T-helper 1 cell (primary cell): ENCODE results near the gene SLC6A13.
"Not testable (repeated sequence)": the region's sequence is repeated elsewhere in the genome, so short reads cannot be mapped to it uniquely, and the experiment has no call there.

Experiments
- DNase-seq, 5 donors: peaks; one replicate each; pipeline ENCODE4 v3.0.0-alpha.2; 2012 to 2020
- total RNA-seq, 4 donors: gene quantifications; one replicate each; lab custom pipeline; 2026; lab: John Stamatoyannopoulos, UW

The SLC6A13 gene
- total RNA-seq: 0 to 0.15 (median 0.06) reads per million in 4 donors

DNA sequence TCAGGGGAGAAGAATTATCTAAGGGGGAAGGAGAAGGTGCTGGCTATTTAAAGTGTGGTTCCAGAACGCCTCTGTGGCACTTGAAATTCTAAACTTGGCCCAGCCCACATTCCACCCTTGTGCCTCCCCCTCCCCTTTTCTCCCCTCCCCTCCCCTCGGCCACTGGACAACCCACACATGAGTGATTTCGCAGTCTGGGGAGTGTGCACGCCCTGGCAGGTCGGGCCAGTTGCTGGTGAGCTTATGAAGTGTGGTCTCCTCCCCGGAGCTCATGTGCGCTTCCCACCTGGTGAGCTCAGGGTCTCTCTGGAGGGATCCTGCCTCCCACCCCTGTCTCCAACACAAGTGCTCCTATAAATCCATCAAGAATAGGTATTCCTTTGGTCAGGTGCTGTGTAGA is at the start of gene SLC6A13:
Gene SLC6A13, minus strand, starts transcription at position 20 of the 400 bp plus-strand sequence. CDS start 2,784 bp downstream, outside the sequence.
- DNase-seq: no peak

DNA sequence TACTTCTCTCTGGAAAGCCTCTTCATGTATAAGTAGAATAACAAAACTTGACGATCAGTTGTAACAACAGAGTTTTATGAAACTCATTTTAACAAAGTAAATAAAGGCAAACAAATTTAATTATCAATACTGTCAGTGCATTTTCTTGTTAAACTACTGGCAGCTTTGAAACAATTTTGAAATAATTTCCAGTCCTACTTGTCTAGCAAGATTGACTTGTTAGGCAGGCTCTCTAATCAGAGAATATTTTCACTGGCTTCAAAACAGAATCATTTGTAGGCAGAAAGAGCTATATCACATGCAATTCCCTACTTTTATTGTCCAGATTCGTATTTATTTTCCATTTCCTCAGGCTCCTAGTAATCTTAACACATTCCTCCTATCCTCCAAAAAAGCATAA is 45.9 kb upstream of the SLC6A13 start:
- DNase-seq: no peak

DNA sequence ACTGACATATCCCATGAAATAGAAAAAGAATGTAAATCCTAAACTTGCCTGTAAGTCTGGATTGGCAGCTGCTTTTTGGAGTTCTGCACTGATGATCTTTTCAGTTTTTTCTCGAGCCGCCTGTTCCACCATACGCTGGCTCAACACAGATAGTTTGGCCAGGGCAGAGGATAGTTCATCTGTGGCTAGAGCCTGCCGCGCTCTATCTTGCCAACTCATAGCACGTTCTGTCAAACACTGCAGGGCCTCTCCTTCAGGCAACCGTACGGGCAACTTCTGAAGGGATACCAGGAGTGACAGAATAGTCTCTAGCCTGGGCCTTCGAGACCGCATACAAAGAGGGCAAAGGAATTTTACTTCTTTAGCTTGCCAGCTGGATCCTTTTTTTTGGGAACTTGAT is 44.8 kb upstream of the SLC6A13 start:
- DNase-seq: no peak

DNA sequence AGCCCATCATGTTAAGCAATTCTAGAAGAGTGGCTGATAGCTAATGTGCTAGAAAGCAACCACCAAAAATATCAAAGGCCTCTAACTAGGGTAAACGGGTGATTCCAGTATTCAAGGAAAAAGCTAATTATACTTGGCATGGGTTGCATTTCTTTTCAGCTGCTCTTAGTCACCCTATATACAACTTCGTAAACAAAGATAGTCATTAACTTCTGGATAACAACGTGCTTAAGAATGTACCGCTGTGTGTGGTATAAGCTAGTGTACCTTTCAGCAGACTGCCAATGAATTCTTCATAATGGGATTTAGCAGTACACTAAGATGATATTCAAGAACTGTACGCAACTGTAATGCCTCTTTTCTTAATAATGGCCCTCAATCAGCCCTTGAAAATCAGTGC is 42.2 kb upstream of the SLC6A13 start:
- no peak for DNase-seq

DNA sequence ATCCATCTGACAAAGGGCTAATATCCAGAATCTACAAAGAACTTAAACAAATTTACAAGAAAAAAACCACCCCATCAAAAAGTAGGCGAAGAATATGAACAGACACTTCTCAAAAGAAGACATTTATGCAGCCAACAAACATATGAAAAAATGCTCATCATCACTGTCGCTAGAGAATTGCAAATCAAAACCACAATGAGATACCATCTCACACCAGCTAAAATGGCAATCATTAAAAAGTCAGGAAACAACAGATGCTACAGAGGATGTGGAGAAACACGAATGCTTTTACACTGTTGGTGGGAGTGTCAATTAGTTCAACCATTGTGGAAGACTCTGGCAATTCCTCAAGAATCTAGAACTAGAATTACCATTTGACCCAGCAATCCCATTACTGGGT is 40.1 kb upstream of the SLC6A13 start:
- not testable (repeated sequence) for DNase-seq

DNA sequence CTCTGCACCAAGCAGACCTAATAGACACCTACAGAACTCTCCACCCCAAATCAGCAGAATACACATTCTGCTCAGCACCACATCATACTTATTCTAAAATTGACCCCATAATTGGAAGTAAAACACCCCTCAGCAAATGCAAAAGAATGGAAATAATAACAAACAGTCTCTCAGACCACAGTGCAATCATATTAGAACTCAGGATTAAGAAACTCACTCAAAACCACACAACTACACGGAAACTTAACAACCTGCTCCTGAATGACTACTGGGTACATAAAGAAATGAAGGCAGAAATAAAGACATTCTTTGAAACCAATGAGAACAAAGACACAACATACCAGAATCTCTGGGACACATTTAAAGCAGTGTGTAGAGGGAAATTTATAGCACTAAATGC is 37.5 kb upstream of the SLC6A13 start:
- DNase-seq: not testable (repeated sequence)

DNA sequence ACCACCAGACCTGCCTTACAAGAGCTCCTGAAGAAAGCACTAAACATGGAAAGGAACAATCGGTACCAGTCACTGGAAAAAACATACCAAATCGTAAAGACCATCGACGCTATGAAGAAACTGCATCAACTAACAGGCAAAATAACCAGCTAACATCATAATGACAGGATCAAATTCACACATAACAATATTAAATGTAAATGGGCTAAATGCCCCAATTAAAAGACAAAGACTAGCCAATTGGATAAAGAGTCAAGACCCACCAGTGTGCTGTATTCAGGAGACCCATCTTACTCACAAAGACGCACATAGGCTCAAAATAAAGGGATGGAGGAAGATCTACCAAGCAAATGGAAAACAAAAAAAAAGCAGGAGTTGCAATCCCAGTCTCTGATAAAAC is 36.9 kb upstream of the SLC6A13 start:
- not testable (repeated sequence) for DNase-seq

DNA sequence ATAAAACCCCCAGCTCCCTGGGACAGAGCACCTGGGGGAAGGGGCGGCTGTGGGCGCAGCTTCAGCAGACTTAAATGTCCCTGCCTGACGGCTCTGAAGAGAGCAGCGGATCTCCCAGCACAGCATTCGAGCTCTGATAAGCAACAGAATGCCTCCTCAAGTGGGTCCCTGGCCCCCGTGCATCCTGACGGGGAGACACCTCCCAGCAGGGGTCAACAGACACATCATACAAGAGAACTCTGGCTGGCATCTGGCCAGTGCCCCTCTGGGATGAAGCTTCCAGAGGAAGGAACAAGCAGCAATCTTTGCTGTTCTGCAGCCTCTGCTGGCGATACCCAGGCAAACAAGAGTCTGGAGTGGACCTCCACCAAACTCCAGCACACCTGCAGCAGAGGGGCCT is 35.4 kb upstream of the SLC6A13 start:
- DNase-seq: not testable (repeated sequence)

DNA sequence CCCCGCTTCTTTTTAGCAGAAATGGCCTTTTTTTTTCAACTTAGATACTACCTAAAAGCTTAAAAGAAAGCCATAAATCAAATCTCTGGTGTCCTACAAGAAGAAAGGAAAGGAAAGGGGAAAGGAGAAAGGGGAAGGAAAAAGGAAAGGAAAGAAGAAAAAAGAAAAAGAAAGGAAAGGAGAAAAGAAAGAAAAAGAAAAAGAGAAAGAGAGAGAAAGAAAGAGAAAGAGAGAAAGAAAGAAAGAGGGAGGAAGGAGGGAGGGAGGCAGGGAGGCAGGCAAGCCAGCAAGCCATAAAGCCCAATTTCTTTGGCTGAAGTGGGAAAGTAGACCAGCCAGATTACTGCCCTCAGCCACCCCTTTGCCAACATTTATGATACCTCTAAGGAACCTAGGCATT is 32.5 kb upstream of the SLC6A13 start:
- no peak for DNase-seq

DNA sequence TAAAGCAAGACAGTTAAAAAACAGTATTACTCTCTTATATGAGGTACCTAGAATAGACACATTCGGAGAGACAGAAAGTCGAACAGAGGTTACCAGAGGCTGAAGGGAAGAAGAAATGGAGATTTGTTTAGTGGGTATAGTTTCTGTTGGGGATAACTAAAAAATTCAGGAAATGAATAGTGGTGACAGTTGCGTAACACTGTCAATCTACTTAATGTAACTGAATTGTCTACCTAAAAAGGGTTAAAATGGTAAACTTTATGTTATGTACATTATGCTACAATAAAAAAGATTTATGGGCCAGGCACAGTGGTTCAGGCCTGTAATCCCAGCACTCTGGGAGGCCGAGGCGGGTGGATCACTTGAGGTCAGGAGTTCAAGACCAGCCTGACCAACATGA is 30.6 kb upstream of the SLC6A13 start:
- DNase-seq: no peak

DNA sequence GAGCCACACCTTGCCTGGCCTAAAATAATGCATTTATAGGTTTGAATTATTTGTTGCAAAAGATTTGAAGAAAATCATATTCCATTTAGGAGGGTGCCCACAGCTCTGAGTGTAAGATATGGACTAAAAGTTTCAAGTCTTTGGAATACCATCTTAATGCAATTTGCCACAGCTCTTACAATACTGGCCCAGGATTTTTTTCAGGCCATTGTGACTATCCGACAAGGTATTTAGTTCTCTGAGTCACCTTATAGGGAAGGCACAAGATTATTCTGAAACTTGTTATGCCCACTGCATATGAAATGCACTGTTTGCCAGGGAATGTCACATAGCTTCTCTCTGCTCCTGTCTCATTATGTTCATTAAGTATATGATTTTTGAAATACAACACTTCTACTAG is 29.6 kb upstream of the SLC6A13 start:
- no peak for DNase-seq

DNA sequence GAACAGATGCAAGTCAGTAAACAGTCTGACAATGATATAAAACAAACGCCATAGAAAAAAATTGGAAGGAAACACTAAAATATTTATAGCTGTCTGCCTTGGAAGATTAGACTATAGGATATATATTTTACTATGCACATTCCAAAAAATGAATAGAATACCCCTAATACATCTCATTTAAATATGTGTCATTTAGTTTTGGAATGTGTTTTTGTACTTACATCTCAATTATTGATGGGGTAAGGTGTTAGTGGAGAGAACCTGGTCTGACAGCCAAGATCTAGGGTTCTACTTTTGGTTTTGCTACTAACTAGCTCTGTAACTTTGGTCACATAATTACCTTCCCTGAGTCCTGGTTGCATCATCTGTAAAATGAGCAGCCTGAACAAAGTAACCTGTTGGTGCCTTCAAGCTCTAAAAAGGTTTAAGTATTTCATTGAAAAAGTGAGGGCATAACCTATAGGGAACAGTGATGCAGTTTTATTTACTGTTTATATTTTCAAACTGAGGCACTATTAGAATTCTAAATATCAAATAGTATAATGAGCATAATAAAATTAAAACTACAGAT is 28.6 kb upstream of the SLC6A13 start:
- peak in 1 of 5 donors; percentile 27 for DNase-seq

DNA sequence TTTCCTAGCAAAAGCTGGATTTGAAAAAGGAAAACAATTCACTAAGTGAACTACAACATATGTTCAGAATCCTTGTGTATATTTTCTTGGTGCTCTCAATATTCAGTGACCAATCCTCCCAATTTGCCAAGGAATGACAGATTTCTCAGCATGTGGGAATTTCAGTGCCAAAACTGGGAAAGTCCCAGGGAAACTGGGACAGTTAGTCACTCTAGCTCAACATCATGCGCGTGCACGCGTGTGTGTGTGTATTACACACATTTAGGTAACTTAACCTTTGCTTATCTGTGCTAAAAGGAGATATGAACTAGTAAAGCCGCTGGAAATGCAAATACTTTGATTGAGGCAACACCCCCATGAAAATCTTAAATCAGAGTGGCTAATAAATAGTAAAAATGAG is 26.1 kb upstream of the SLC6A13 start:
- DNase-seq: no peak

DNA sequence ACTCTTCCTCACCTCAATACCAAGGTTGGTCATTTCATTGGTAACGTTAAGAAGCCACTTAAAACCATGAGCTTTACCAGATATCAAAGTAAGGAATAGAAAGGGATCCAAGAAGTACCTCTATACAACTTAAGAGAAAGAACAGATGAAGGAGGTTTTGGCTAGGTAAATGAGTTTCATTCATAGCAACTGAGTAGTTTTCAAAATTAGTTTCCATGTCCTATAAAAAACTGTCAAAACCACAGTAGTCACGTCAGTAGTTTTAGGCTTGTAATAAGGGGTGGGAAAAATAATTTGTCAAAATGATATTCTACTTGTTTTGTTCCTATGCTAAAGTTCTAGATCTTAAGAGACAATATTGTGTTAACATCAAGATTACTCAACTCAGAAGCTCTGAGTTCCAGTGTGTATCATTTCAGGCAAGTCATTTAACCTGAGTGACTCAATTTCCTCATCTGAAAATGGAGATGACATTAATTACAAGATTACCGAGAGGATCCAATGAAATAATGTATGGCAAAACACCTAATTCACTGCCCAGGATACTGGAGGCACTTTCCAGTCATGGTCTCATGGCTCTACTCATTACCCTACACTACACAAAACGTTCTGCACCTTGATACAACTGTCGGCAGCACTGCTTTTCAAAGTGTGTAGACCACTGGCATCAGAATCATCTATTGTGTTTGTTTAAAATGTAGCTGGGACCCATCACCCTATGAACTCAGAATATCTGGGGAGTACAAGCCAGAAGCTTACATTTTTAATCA is 24.1 kb upstream of the SLC6A13 start:
- DNase-seq: peak in 1 of 5 donors; percentile 56

DNA sequence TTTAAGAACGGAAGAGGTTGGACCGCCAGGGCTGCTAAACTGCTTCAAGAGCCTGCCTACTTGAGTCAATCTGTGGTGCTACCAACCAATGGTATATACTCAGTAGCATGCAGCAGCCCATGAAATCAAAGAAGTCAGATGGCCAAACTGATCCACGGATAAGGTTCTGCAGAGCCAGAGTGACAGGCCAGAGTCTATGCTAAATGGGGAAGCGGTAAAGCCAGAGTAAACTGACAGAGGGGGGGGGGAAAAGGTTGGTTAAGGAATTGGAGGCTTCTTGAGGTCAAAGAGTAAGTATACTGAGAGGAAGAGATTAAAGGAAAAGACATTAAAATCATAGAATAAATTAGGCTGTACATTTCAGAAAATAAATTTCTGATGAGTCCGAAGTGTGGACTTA is 15.4 kb upstream of the SLC6A13 start:
- DNase-seq: no peak

DNA sequence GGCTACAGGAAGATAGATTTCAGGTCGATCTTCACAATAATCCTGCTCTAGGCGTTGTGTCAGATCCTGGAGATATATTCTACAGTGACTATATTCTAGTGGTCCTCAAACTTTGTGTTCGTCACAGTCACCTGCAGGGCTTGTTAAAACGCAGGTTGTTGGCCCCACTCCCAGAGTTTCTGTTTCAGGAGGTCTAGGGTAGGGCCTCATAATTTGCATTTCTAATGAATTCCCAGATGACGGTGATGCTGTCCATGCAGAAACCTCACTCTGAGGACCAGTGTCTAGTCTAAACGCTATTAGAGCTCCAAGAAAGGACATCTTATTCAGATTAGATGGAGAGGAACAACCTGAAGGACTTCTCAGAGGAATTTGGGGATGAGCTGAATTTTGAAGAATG is 13.2 kb upstream of the SLC6A13 start:
- DNase-seq: no peak

DNA sequence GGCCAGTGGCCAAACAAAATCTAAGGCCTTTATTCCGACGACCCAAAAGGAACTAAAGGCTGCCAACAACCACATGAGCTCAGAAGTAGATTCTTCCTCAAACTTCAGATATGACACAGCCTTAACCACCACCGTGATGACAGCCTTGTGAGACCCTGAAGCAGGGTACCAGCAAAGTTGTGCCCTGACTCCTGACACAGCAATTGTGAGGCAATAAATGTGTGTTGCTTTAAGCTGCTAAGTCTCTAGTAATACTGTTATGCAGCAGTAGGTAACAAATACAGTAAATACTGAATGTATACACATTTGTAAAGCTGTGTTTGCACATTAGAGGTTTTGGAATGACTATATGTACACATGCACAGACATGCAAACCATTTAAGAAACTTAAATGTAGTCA is 10.7 kb upstream of the SLC6A13 start:
- DNase-seq: peak in 1 of 5 donors; percentile 38

DNA sequence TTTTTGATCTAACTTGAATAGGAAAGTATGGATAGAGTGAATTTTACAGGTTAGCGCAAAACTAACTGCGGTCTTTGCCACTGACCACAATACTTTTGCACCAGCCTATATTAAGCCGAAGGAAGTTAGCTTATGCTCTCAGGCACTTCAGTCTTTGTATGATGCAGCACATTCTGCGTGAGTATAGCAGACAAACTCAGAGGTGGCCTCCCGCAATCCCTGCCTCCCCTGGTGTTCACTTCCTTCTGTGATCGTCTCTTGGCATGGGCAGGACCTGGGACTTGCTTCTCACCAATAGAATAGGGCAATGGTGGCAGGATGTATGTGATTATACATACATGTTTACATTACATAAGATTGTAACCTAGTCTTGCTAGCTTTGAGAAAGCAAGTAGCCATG is 10.3 kb upstream of the SLC6A13 start:
- no peak for DNase-seq

DNA sequence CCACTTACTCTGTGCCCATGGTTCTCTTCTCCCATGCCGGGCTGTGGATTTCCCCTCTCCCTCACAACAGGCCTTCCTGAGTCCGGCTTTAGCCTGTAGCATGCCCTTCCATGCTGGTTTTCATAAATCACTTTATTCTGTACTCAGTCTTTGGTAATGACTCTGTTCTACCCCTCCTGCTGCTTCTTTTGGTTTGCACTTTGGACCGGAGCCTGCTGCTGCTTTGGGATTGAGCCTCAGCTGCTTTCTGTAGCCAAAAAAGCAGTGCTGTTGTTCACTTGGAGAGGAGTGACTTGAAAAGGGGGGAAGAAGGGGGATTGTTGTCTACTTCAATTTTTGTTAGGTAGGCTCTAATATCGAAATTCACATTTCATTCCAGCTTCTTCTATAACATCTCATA is 8.5 kb upstream of the SLC6A13 start:
- no peak for DNase-seq

DNA sequence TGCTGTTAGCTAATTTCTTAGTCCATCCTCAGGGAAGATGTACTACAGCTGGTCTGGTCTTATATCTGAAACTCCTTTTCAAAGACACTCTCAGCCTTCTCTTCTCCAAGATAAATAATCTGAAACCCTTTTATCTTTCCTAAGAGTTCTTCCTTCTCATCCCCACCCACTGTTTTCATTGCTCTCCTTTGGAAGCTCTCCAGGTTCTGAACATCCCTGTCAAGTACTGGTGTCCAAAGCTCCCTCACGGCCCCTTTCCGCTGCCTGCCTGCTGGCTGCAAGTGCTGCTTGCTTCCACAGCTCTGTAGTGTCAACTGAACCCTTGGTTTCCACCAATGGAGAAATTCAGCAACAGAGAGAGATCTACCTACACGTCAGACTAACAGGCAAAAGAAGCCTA is 6.6 kb upstream of the SLC6A13 start:
- DNase-seq: no peak

DNA sequence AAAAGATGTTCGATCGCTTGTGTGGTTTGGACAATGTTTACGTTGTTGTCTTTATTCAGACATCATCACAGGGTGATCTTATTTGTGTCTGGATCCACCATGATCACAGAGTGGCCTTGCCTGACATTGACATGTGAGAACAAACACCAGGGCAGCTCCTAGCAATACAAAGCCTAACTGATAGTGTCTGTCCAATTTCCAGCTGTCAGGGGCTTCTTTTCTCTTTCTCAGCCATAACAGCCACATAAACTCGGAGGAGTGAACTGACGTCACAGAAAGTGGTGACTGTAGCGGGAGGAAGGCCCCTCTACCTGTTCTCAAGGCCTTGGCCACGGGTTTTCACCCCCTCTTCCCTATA is 5.8 kb upstream of the SLC6A13 start:
- no peak for DNase-seq

DNA sequence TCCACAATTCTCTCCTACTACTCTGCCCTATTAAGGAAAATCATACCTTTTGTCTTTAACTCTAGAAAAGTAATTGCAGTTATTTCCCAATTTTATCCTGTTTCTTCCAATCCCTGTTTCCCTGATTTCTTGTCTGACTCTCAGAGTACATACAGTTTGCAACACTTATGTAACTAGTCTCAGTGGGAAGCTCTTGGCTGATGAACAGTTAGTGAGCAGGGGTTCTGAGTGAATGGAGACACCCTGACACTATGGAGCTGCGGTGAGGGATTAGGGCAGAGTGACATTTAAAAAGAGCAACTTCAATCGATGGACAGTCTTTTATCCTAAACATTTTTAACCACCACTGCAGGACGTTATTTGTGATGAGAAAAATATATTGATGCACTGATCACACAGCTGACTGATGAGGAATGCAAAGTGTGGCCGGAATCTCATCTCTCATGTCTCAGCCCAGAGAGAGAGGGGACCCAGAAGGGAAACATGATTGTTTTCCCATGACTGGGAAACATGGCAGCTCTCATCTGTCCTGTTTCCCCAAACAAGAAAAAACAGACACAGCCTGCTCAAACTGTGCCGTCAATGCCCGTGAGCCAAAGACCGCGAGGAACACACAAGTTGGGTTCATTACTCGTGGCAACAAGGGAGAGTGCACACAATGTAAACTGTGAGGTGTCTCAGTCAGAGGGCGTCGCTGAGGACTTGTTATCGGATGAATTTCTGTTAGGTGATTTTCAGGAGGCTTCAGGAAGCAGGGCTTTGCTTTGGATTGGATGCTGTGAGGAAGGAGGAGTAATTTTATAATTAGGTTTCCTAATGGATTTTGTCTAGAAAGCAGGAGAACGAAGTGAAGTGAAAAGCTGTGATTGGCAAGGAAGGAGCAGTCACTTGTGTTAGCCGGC is 5.2 kb upstream of the SLC6A13 start:
- DNase-seq: no peak

DNA sequence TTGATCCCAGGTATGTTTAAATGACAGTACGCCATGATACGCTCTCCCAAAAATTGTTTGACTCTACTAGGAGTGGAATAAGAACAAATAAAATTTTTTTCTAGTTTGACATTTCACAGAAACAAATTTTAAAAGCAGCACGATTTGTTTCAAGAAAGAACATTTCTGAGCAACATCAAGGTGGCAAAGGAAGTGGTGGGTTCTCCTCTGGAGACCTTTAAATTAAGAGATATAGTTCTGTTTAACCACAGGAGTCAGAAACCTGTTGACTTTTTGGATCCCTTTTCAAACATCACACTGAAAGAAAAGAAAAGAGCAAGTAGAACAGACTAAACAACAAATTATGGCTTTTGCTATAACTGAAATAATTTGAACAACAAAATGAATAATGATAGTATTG is 2.5 kb upstream of the SLC6A13 start:
- no peak for DNase-seq

DNA sequence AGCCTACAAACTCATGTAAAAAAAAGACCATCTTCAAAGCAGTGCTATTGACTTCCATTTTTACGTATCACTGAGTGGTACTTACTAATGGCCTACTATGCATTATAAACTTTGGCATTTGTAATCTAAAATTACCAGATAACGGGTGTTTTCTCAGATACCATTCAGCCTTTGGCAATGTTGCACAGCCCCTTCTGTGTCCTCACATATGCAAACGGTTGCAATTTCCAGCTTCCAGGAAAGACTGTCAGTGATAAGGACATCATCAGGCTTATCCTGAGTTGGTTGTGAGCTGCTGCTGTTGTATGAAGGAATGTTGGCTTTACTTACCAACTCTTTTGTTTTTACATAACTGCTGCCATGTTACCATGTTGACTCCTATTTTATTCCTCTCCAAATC is 1.6 kb upstream of the SLC6A13 start:
- DNase-seq: no peak
